GM18870 (cell line): Measurements from ENCODE around the gene PNMA8A.

Source experiments
- ATAC-seq: cut with Tn5 transposase; IDR thresholded peaks from one replicate; pipeline ENCODE4 v1.9.1; 2021; ENCODE audit warnings: moderate library complexity; ENCODE audit not compliant: unreplicated experiment

PNMA8A gene

GRCh38 chr19:46492841-46493235 lies 21.5 kb upstream of the PNMA8A start:
- ATAC-seq, result no peak

- no peak for ATAC-seq
Observed at GRCh38 chr19:46491975-46492682, 20.8 kb upstream of the PNMA8A start.

GRCh38 chr19:46490774-46491173 lies 19.4 kb upstream of the PNMA8A start:
- ATAC-seq, result no peak

GRCh38 chr19:46489445-46490272 lies 18.3 kb upstream of the PNMA8A start:
- no peak for ATAC-seq

- no peak for ATAC-seq
Observed at GRCh38 chr19:46488551-46488950, 17.2 kb upstream of the PNMA8A start.

- ATAC-seq, result no peak
Observed at GRCh38 chr19:46487802-46488445, 16.6 kb upstream of the PNMA8A start.

GRCh38 chr19:46487178-46487801 lies 15.9 kb upstream of the PNMA8A start:
- no peak for ATAC-seq

- ATAC-seq, result no peak
Observed at GRCh38 chr19:46486358-46486757, 15.0 kb upstream of the PNMA8A start.

- no peak for ATAC-seq
Observed at GRCh38 chr19:46484656-46485055, 13.3 kb upstream of the PNMA8A start.

- ATAC-seq, result no peak
Observed at GRCh38 chr19:46482631-46483030, 11.3 kb upstream of the PNMA8A start.

GRCh38 chr19:46481947-46482346 lies 10.6 kb upstream of the PNMA8A start:
- no peak for ATAC-seq

GRCh38 chr19:46481223-46481848 lies 10.0 kb upstream of the PNMA8A start:
- ATAC-seq, result no peak

- ATAC-seq, result no peak
Observed at GRCh38 chr19:46480415-46480814, 9.1 kb upstream of the PNMA8A start.

GRCh38 chr19:46478356-46478986 lies 7.1 kb upstream of the PNMA8A start:
- ATAC-seq, result no peak

GRCh38 chr19:46475986-46476385 lies 4.6 kb upstream of the PNMA8A start:
- ATAC-seq, result no peak

GRCh38 chr19:46474211-46474610 lies 2.8 kb upstream of the PNMA8A start:
- ATAC-seq, result no peak

GRCh38 chr19:46472592-46472991 lies 1.2 kb upstream of the PNMA8A start:
- ATAC-seq, result no peak

- ATAC-seq, result no peak
Observed at GRCh38 chr19:46471811-46472543, 614 bp upstream of the PNMA8A start.

- ATAC-seq, result no peak
Observed at GRCh38 chr19:46470376-46470775, 987 bp downstream of the PNMA8A start.
